K562 (cell line): ENCODE results near the gene EPHB6. TPM values are rescaled to one million over a fixed set of nuclear protein-coding genes. Genes with fewer than 3 reads are reported as not detected.

ENCODE experiments used
- CEBPB ChIP-seq: fragments of 450-650 bp; IDR thresholded peaks from 2 replicates; pipeline ENCODE4 v1.6.1; 2016; ENCODE audit warnings: missing genetic modification characterization, missing compliant biosample characterization
- DMBX1 ChIP-seq: fragments of 250-450 bp; sonication (Bioruptor Pico); IDR thresholded peaks from 2 replicates; pipeline ENCODE4 v1.8.0; 2022; ENCODE audit warnings: inconsistent platforms, mild to moderate bottlenecking, moderate library complexity, borderline replicate concordance
- EHMT2 ChIP-seq: fragments of 450-650 bp; IDR thresholded peaks from 2 replicates; pipeline ENCODE4 v1.6.1; 2018; ENCODE audit warnings: antibody characterized with exemption
- NELFE ChIP-seq: IDR thresholded peaks from 2 replicates; pipeline ENCODE4 v1.6.1; 2011; ENCODE audit warnings: mild to moderate bottlenecking; ENCODE audit not compliant: insufficient read depth, insufficient read length
- PCBP1 ChIP-seq: fragments of 200-400 bp; formaldehyde crosslinking; IDR thresholded peaks from 2 replicates; pipeline ENCODE4 v1.6.1; 2018; ENCODE audit warnings: mild to moderate bottlenecking, low read depth, low read length; ENCODE audit not compliant: poor library complexity, severe bottlenecking
- RBBP5 ChIP-seq: fragments of 200-600 bp; sonication (generic); IDR thresholded peaks from 2 replicates; pipeline ENCODE4 v1.6.1; 2012; ENCODE audit warnings: borderline replicate concordance, mild to moderate bottlenecking, low read length, control low read depth, inconsistent platforms; ENCODE audit not compliant: insufficient read depth, poor library complexity, severe bottlenecking
- RUNX1 ChIP-seq: sonication (generic); IDR thresholded peaks from 2 replicates; pipeline ENCODE4 v1.6.1; 2016; ENCODE audit warnings: antibody characterized with exemption, low read depth
- SETDB1 ChIP-seq: IDR thresholded peaks from one replicate; pipeline ENCODE4 v1.6.1; 2012; ENCODE audit warnings: low read length, control low read depth, inconsistent platforms
- SMARCE1 ChIP-seq: fragments of 450-650 bp; IDR thresholded peaks from 2 replicates; pipeline ENCODE4 v1.7.1; 2016; ENCODE audit warnings: mild to moderate bottlenecking
- TAF7 ChIP-seq: fragments of 450-650 bp; IDR thresholded peaks from 2 replicates; pipeline ENCODE4 v1.6.1; 2016; ENCODE audit warnings: missing genetic modification characterization, missing compliant biosample characterization
- TCF3 ChIP-seq: sonication (generic); formaldehyde crosslinking; IDR thresholded peaks from 2 replicates; pipeline ENCODE4 v1.4.0; 2020; ENCODE audit warnings: mild to moderate bottlenecking, missing genetic modification reagents
- ZNF316 ChIP-seq: fragments of 450-650 bp; IDR thresholded peaks from 2 replicates; pipeline ENCODE4 v1.6.1; 2016
- ZNF324 ChIP-seq: fragments of 250-450 bp; sonication (Bioruptor Pico); IDR thresholded peaks from 2 replicates; pipeline ENCODE4 v1.4.0; 2020; ENCODE audit warnings: mild to moderate bottlenecking
- polyA plus RNA-seq, 8 experiments: library from polyadenylated mRNA; depleted of rRNA in 4 of 8; stranded (reverse) in 5 of 8; unstranded in 3 of 8; fragments of >200 nt; fragmentation: Nextera tagmentation in 2 of 8; fragmentation: Illumina TruSeq in 1 of 8; extraction: Ambion mirVana in 2 of 8; extraction: Trizol in 1 of 8; gene quantifications; 2 replicates each; pipeline versions ENCODE4 v1.2.1 to v1.2.3, GENCODE V29; 2011 to 2014; ENCODE audit warnings: inconsistent platforms in 1 of 8, missing spikeins in 1 of 8
- total RNA-seq, 7 experiments: library from RNA; depleted of rRNA in 6 of 7; stranded (reverse); fragments of >200 nt in 6 of 7; fragmentation: Illumina TruSeq in 2 of 7; extraction: Trizol in 2 of 7; gene quantifications; 2 replicates each; pipeline versions ENCODE4 v1.2.1 to v1.2.3, GENCODE V29; 2011 to 2021; ENCODE audit warnings: low replicate concordance in 1 of 7
- TF ChIP-seq, protein P1 (sequence below), 2 experiments: fragments of 450-650 bp in 1 of 2; sonication (generic) in 1 of 2; formaldehyde crosslinking in 1 of 2; IDR thresholded peaks in 1 of 2; conservative IDR thresholded peaks in 1 of 2; 2 replicates each; pipeline versions ENCODE4 v1.6.1 to v1.8.1; 2016 to 2023; ENCODE audit warnings: mild to moderate bottlenecking in 2 of 2, moderate library complexity in 2 of 2, inconsistent platforms in 1 of 2, missing genetic modification reagents in 1 of 2
- TF ChIP-seq, protein P2 (sequence below): fragments of 250-450 bp; sonication (Bioruptor Pico); IDR thresholded peaks from 2 replicates; pipeline ENCODE4 v1.8.0; 2021; ENCODE audit warnings: borderline replicate concordance, mild to moderate bottlenecking, moderate library complexity; ENCODE audit not compliant: poor library complexity, severe bottlenecking
- TF ChIP-seq, protein P3 (sequence below): fragments of 450-650 bp; IDR thresholded peaks from 2 replicates; pipeline ENCODE4 v1.6.1; 2016; ENCODE audit warnings: antibody characterized with exemption
- TF ChIP-seq, protein P4 (sequence below): fragments of 450-650 bp; formaldehyde crosslinking; IDR thresholded peaks from 2 replicates; pipeline ENCODE4 v1.4.0; 2020; ENCODE audit warnings: mild to moderate bottlenecking
- TF ChIP-seq, protein P5 (sequence below): sonication (generic); formaldehyde crosslinking; IDR thresholded peaks from 2 replicates; pipeline ENCODE4 v1.8.0; 2022; ENCODE audit warnings: missing genetic modification reagents, mild to moderate bottlenecking, borderline replicate concordance

EPHB6 gene
- total and polyA plus RNA-seq, 9 of the 15 experiments (the other 6 are each of a cell fraction or from before 2014, with no cell fraction given), result 1.4 to 123 (median 7.6) TPM

DNA sequence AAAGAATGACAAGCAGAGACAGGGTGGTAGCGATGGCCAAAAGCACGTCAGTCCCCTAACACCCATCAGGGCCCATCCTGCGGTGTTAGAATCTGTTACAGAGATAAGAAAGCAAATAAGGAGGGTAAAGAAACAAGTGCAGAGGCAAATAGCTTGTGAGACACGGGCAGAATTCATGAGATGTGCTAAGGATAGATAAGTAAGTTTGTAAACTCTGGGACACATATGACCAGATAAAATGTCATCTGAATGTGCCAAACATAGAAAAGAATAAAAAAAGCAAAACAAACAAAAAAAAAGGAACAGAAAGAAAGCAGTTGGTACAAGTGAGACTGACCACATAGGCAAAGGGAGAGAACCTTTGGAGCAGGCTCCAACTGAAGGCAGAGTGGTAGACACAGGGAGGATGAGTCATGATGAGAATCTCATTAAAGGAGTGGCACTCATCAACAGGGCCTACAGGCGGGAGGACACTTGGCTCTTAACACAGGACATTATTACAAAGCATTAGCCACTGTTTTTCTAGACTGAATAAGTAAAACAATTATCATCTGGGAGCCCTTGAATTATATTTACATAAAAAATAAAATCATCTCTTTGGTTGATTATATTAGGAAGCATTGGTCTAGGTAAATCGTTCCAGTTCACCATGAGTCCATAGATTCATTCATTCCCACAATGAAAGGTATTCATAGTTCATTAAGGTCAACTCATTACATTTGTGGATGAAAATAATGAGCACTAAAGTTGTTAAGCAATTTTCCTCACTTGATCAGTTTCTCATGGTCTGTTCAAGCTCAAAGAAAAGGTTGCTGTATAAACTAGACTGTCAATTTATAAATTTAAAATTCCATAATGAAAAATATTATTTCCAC is 21.5 kb upstream of the EPHB6 start (continued):
- TF ChIP-seq ZNF324 (CRISPR knock-in tag) (no peak), DMBX1 (no peak), RBBP5 (no peak), ZNF316 (0 out of 2 replicates have a peak, but pooled peaks have one; percentile 34), NELFE (no peak), PCBP1 (no peak), RUNX1 (no peak), CEBPB (tag) (no peak), TCF3 (CRISPR knock-in tag) (peak; percentile 43), TAF7 (tag) (no peak), EHMT2 (peak; percentile 46), SETDB1 (no peak), SMARCE1 (peak; percentile 60)
- TF ChIP-seq, protein P1, sequence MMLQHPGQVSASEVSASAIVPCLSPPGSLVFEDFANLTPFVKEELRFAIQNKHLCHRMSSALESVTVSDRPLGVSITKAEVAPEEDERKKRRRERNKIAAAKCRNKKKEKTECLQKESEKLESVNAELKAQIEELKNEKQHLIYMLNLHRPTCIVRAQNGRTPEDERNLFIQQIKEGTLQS (IDR thresholded peaks at IDR 0.05), result peak; percentile 84
- TF ChIP-seq, protein P1 (CRISPR knock-in tag; conservative IDR thresholded peaks at IDR 0.05), result no peak
- TF ChIP-seq, protein P2, sequence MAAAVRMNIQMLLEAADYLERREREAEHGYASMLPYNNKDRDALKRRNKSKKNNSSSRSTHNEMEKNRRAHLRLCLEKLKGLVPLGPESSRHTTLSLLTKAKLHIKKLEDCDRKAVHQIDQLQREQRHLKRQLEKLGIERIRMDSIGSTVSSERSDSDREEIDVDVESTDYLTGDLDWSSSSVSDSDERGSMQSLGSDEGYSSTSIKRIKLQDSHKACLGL (CRISPR knock-in tag), result no peak
- TF ChIP-seq, protein P3, sequence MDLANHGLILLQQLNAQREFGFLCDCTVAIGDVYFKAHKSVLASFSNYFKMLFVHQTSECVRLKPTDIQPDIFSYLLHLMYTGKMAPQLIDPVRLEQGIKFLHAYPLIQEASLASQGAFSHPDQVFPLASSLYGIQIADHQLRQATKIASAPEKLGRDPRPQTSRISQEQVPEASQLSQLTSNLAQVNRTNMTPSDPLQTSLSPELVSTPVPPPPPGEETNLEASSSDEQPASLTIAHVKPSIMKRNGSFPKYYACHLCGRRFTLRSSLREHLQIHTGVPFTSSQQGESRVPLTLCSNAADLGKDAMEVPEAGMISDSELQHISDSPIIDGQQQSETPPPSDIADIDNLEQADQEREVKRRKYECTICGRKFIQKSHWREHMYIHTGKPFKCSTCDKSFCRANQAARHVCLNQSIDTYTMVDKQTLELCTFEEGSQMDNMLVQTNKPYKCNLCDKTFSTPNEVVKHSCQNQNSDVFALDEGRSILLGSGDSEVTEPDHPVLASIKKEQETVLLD, result no peak
- TF ChIP-seq, protein P4, sequence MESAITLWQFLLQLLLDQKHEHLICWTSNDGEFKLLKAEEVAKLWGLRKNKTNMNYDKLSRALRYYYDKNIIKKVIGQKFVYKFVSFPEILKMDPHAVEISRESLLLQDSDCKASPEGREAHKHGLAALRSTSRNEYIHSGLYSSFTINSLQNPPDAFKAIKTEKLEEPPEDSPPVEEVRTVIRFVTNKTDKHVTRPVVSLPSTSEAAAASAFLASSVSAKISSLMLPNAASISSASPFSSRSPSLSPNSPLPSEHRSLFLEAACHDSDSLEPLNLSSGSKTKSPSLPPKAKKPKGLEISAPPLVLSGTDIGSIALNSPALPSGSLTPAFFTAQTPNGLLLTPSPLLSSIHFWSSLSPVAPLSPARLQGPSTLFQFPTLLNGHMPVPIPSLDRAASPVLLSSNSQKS, result no peak
- TF ChIP-seq, protein P5, sequence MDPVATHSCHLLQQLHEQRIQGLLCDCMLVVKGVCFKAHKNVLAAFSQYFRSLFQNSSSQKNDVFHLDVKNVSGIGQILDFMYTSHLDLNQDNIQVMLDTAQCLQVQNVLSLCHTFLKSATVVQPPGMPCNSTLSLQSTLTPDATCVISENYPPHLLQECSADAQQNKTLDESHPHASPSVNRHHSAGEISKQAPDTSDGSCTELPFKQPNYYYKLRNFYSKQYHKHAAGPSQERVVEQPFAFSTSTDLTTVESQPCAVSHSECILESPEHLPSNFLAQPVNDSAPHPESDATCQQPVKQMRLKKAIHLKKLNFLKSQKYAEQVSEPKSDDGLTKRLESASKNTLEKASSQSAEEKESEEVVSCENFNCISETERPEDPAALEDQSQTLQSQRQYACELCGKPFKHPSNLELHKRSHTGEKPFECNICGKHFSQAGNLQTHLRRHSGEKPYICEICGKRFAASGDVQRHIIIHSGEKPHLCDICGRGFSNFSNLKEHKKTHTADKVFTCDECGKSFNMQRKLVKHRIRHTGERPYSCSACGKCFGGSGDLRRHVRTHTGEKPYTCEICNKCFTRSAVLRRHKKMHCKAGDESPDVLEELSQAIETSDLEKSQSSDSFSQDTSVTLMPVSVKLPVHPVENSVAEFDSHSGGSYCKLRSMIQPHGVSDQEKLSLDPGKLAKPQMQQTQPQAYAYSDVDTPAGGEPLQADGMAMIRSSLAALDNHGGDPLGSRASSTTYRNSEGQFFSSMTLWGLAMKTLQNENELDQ (CRISPR knock-in tag), result no peak
